ENCODE results near the gene AKAP6.

DNA sequence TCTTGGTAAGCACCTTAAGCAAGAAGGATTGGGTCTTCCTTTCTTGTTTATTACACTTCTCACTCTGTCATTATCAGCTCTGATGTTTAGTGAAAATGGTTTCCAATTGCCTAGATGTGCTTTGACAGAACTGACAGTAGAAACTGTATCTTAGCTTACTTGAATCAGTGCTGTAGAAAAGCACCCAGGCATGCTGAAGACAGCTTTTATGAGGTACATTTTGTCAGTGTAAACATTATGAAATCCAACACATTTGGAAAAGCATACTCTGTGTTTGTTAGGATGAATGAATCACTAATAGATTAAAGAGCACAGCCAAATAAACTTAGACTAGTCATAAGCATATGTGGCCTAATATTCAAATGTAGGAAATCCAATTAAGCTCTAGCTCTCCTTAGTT is 319.3 kb downstream of the AKAP6 start:
- TF ChIP-seq, protein P1, sequence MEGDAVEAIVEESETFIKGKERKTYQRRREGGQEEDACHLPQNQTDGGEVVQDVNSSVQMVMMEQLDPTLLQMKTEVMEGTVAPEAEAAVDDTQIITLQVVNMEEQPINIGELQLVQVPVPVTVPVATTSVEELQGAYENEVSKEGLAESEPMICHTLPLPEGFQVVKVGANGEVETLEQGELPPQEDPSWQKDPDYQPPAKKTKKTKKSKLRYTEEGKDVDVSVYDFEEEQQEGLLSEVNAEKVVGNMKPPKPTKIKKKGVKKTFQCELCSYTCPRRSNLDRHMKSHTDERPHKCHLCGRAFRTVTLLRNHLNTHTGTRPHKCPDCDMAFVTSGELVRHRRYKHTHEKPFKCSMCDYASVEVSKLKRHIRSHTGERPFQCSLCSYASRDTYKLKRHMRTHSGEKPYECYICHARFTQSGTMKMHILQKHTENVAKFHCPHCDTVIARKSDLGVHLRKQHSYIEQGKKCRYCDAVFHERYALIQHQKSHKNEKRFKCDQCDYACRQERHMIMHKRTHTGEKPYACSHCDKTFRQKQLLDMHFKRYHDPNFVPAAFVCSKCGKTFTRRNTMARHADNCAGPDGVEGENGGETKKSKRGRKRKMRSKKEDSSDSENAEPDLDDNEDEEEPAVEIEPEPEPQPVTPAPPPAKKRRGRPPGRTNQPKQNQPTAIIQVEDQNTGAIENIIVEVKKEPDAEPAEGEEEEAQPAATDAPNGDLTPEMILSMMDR (IDR thresholded peaks at IDR 0.05; ENCODE audit: low read length) = no peak
- no peak for TF ChIP-seq EZH2 (IDR thresholded peaks at IDR 0.05; ENCODE audit: borderline replicate concordance, low read length)
